NB4 (cell line): Measurements from ENCODE around the gene MTHFD2L.

Experiments
- CTCF ChIP-seq: IDR thresholded peaks from one replicate; pipeline ENCODE4 v1.5.1; 2012; ENCODE audit warnings: low read depth, low read length
- MYC ChIP-seq: IDR thresholded peaks from 2 replicates; pipeline ENCODE4 v1.6.1; 2011; ENCODE audit warnings: low read depth, low read length
- POLR2A ChIP-seq: IDR thresholded peaks from 2 replicates; pipeline ENCODE4 v1.6.1; 2011; ENCODE audit warnings: mild to moderate bottlenecking; ENCODE audit not compliant: insufficient read length; ENCODE audit errors: extremely low read depth

- TF ChIP-seq CTCF: no peak
- no peak for TF ChIP-seq MYC
- TF ChIP-seq POLR2A: no peak
Measured at GRCh38 chr4:74284053-74284452, 126.1 kb downstream of the MTHFD2L start.
